ENCODE results near the gene ADAMTS17. TPM values are rescaled to one million over a fixed set of nuclear protein-coding genes. Genes with fewer than 3 reads are reported as not detected.
A peak's percentile ranks its signal among the peaks of the same experiment; 100 is the strongest.

ADAMTS17 gene
- total RNA-seq, 1 experiment from 2014 or later = 4.2 TPM

GRCh38 chr15:100131321-100132224, 210.2 kb downstream of the ADAMTS17 start:
- no peak for TF ChIP-seq CBX3 (IDR thresholded peaks at IDR 0.05; ENCODE audit: low read depth)
- no peak for TF ChIP-seq YY1 (IDR thresholded peaks at IDR 0.05; ENCODE audit: extremely low read depth, insufficient replicate concordance, low read depth, low read length)
- TF ChIP-seq SRF (IDR thresholded peaks at IDR 0.05; ENCODE audit: low read depth) = no peak
- no peak for TF ChIP-seq ZBTB33 (IDR thresholded peaks at IDR 0.05; ENCODE audit: extremely low read depth, insufficient replicate concordance, low read length)
- intact Hi-C loops (cut with micrococcal nuclease) = no loop called here
- H3K4me1 ChIP-seq (ENCODE audit: control insufficient read depth in 1 of 2, insufficient read depth in 2 of 2, low read length in 2 of 2) = no peaks in the 10 kb centered on the region
- no peak overlapping the region for H3K9ac ChIP-seq (ENCODE audit: low read length)
- no peaks in the 10 kb centered on the region for H3K9me2 ChIP-seq (ENCODE audit: insufficient read depth)
- ChIA-PET POLR2A (no interaction called here), RAD21 (ENCODE audit: low non-redundant PET in 1 of 2, low total read pairs in 2 of 2, uncharacterized antibody in 2 of 2, unreplicated experiment in 2 of 2) (interaction anchor here in 1 of 2 experiments (0.7 kb wide), 1 partner anchor 206 kb away, joined by 3 read pairs; no protein-coding TSS in a partner anchor), CTCF (no interaction called here)
- no peaks in the 10 kb centered on the region for H3K79me2 ChIP-seq (ENCODE audit: insufficient read depth, low read length)
- H3K9me3 ChIP-seq (ENCODE audit: control insufficient read depth in 1 of 2, insufficient read depth in 1 of 2, low read depth in 1 of 2, low read length in 2 of 2) = no peaks in the 10 kb centered on the region
- no peak overlapping the region for H3K27ac ChIP-seq (ENCODE audit: low read depth, low read length)
- ATAC-seq (no peak), DNase-seq (ENCODE audit: low read depth, low spot score) (no peak)
- H3K4me3 ChIP-seq (replicated peaks in 1 of 2; ENCODE audit: low read depth in 1 of 2, low read length in 2 of 2) = no peak overlapping the region
- H3K4me2 ChIP-seq (ENCODE audit: low read length) = no peak overlapping the region
- H2AFZ ChIP-seq (ENCODE audit: low read depth, low read length, poor library complexity, severe bottlenecking) = no peak overlapping the region
- no peaks in the 10 kb centered on the region for H3K36me3 ChIP-seq (ENCODE audit: control insufficient read depth in 1 of 2, insufficient read depth in 2 of 2, low read length in 2 of 2)
- H3K27me3 ChIP-seq (ENCODE audit: insufficient read depth, low read length) = no peaks in the 10 kb centered on the region
- BruUV-seq (replicated peaks) = no TSS peak
- no peaks in the 10 kb centered on the region for H4K20me1 ChIP-seq (ENCODE audit: insufficient read depth)

GRCh38 chr15:100129677-100130076, 212.1 kb downstream of the ADAMTS17 start:
- H2AFZ ChIP-seq (ENCODE audit: low read depth, low read length, poor library complexity, severe bottlenecking) = no peak overlapping the region
- TF ChIP-seq CTCF (IDR thresholded peaks at IDR 0.05 in 2 of 3, conservative IDR thresholded peaks at IDR 0.05 in 1 of 3; ENCODE audit: borderline replicate concordance in 1 of 3, insufficient read depth in 1 of 3, low read depth in 2 of 3, low read length in 2 of 3) (peak in 2 of 3 experiments; percentile 21 to 32; a peak in 2 of 6 replicates), POLR2AphosphoS5 (IDR thresholded peaks at IDR 0.05; ENCODE audit: low read depth, low read length) (no peak), RAD21 (IDR thresholded peaks at IDR 0.05; ENCODE audit: low read depth) (0 out of 2 replicates have a peak, but pooled peaks have one; percentile 11), TCF7L2 (IDR thresholded peaks at IDR 0.05; ENCODE audit: borderline replicate concordance, extremely low read depth, insufficient read depth, insufficient read length) (no peak), CBX3 (IDR thresholded peaks at IDR 0.05; ENCODE audit: low read depth) (no peak)
- ChIA-PET RAD21 (ENCODE audit: low non-redundant PET in 1 of 2, low total read pairs in 2 of 2, uncharacterized antibody in 2 of 2, unreplicated experiment in 2 of 2) (no interaction called here), POLR2A (no interaction called here), CTCF (no interaction called here)
- no peaks in the 10 kb centered on the region for H3K27me3 ChIP-seq (ENCODE audit: insufficient read depth, low read length)
- H3K4me1 ChIP-seq (ENCODE audit: control insufficient read depth in 1 of 2, insufficient read depth in 2 of 2, low read length in 2 of 2) = no peaks in the 10 kb centered on the region
- H3K79me2 ChIP-seq (ENCODE audit: insufficient read depth, low read length) = no peaks in the 10 kb centered on the region
- no peaks in the 10 kb centered on the region for H3K36me3 ChIP-seq (ENCODE audit: control insufficient read depth in 1 of 2, insufficient read depth in 2 of 2, low read length in 2 of 2)
- no peaks in the 10 kb centered on the region for H3K9me2 ChIP-seq (ENCODE audit: insufficient read depth)
- H3K9ac ChIP-seq (ENCODE audit: low read length) = no peak overlapping the region
- no peak overlapping the region for H3K27ac ChIP-seq (ENCODE audit: low read depth, low read length)
- BruUV-seq (replicated peaks) = no TSS peak
- no peaks in the 10 kb centered on the region for H3K9me3 ChIP-seq (ENCODE audit: control insufficient read depth in 1 of 2, insufficient read depth in 1 of 2, low read depth in 1 of 2, low read length in 2 of 2)
- H4K20me1 ChIP-seq (ENCODE audit: insufficient read depth) = no peaks in the 10 kb centered on the region
- no peak overlapping the region for H3K4me2 ChIP-seq (ENCODE audit: low read length)
- H3K4me3 ChIP-seq (replicated peaks in 1 of 2; ENCODE audit: low read depth in 1 of 2, low read length in 2 of 2) = no peak overlapping the region
- ATAC-seq (peak; percentile 65), DNase-seq (ENCODE audit: low read depth, low spot score) (peak; percentile 15)
- intact Hi-C loops (cut with micrococcal nuclease) = no loop called here

Data from HCT116 (cell line).